C4-2B (cell line): ENCODE measurements around the gene CMKLR1.

ENCODE experiments used
- ZFX ChIP-seq: fragments of 450-650 bp; IDR thresholded peaks from 2 replicates; pipeline ENCODE4 v1.6.1; 2017
- TF ChIP-seq, protein P1 (sequence below): fragments of 450-650 bp; conservative IDR thresholded peaks from 2 replicates; pipeline ENCODE4 v1.5.1; 2017; ENCODE audit warnings: mild to moderate bottlenecking

DNA sequence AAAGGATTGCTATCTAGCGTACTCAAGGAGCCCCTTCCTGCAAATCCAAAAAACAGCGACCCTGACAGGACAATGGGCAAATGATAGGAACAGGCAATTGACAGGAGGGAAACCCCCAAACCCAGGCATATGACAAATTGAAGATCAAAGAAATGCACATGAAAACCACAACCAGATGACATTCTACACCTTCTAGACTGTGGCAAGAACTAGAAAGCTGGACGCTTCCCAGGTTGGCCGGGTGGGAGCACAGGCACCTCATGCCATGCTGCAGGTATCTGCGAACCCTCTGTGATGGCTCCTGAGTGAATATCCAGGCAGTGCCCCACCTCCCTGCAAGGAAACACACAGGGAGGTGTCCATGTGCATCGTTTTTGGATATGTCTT lies 37.1 kb downstream of the CMKLR1 start:
- TF ChIP-seq, protein P1, sequence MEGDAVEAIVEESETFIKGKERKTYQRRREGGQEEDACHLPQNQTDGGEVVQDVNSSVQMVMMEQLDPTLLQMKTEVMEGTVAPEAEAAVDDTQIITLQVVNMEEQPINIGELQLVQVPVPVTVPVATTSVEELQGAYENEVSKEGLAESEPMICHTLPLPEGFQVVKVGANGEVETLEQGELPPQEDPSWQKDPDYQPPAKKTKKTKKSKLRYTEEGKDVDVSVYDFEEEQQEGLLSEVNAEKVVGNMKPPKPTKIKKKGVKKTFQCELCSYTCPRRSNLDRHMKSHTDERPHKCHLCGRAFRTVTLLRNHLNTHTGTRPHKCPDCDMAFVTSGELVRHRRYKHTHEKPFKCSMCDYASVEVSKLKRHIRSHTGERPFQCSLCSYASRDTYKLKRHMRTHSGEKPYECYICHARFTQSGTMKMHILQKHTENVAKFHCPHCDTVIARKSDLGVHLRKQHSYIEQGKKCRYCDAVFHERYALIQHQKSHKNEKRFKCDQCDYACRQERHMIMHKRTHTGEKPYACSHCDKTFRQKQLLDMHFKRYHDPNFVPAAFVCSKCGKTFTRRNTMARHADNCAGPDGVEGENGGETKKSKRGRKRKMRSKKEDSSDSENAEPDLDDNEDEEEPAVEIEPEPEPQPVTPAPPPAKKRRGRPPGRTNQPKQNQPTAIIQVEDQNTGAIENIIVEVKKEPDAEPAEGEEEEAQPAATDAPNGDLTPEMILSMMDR, result no peak
- no peak for TF ChIP-seq ZFX
